Fibroblast of the aortic adventitia (primary cell): Measurements from ENCODE around the gene IL15RA. TPM values are rescaled to one million over a fixed set of nuclear protein-coding genes. Genes with fewer than 3 reads are reported as not detected.
"Not testable (repeated sequence)": the region's sequence is repeated elsewhere in the genome, so short reads cannot be mapped to it uniquely, and the experiment has no call there.

ENCODE experiments used
- DNase-seq: peaks from one replicate; pipeline ENCODE4 v3.0.0-alpha.2; 2010; ENCODE audit warnings: low read depth
- H3K4me3 ChIP-seq: 2 replicates; pipeline ENCODE4 v1.5.1; 2011; ENCODE audit warnings: low read depth, mild to moderate bottlenecking, control low read depth, low read length, moderate library complexity
- total RNA-seq: library from RNA; depleted of rRNA; stranded (reverse); fragments of >200 nt; gene quantifications from 2 replicates; pipeline ENCODE4 v1.2.3, GENCODE V29; 2012; ENCODE audit warnings: low replicate concordance
- TF ChIP-seq, protein P1 (sequence below): IDR thresholded peaks from 2 replicates; pipeline ENCODE4 v1.5.1; 2011; ENCODE audit warnings: mild to moderate bottlenecking, low read length, control low read depth, inconsistent platforms; ENCODE audit not compliant: insufficient read depth

The IL15RA gene
- total RNA-seq, 1 donor, result 5.7 TPM

- DNase-seq, result no peak
- no peak overlapping the region for H3K4me3 ChIP-seq
- TF ChIP-seq, protein P1, sequence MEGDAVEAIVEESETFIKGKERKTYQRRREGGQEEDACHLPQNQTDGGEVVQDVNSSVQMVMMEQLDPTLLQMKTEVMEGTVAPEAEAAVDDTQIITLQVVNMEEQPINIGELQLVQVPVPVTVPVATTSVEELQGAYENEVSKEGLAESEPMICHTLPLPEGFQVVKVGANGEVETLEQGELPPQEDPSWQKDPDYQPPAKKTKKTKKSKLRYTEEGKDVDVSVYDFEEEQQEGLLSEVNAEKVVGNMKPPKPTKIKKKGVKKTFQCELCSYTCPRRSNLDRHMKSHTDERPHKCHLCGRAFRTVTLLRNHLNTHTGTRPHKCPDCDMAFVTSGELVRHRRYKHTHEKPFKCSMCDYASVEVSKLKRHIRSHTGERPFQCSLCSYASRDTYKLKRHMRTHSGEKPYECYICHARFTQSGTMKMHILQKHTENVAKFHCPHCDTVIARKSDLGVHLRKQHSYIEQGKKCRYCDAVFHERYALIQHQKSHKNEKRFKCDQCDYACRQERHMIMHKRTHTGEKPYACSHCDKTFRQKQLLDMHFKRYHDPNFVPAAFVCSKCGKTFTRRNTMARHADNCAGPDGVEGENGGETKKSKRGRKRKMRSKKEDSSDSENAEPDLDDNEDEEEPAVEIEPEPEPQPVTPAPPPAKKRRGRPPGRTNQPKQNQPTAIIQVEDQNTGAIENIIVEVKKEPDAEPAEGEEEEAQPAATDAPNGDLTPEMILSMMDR, result no peak
Measured at GRCh38 chr10:5918763-5919162, 58.6 kb downstream of the IL15RA start.

GRCh38 chr10:5917305-5917704 lies 60.0 kb downstream of the IL15RA start:
- TF ChIP-seq, protein P1, result no peak
- DNase-seq, result no peak
- no peak overlapping the region for H3K4me3 ChIP-seq

DNA sequence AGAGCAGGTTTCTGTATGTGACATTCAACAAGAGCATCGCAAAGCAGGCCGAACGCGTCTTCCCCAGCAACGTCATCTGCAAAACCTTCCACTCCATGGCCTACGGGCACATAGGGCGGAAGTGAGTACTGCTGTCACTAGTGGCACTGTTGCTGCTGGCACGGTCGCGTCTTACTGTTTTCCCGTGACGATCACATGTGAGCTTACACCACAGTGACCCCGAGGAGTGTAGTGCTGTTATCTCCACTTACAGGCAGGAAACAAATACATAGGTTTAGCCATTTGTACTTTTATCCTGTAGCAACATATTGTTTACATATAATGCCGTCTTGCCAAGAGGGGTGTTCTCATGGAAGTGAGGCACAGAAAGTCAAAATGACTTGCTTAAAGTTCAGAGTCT lies 61.9 kb downstream of the IL15RA start:
- no peak for DNase-seq
- no peak overlapping the region for H3K4me3 ChIP-seq
- TF ChIP-seq, protein P1, result no peak

DNA sequence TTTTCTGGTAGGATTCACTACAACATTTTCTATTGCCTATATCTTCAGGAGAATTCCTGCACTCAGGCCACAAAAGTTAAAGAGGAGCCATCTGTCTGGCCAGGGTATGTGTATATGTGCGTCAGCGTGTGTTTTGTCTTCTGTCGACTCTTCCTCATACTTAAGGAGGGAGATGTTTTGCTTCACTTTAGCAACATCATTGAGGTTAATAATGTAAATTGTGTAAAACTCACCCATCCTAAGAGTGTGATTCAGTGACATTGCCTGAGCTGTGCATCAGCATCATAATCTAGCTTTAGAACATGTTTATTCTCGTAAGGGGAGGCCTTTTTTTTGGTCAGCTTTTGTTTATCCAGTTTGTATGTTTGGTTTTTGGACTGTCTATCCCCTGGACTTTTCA lies 63.6 kb downstream of the IL15RA start:
- TF ChIP-seq, protein P1, result no peak
- no peak for DNase-seq

DNA sequence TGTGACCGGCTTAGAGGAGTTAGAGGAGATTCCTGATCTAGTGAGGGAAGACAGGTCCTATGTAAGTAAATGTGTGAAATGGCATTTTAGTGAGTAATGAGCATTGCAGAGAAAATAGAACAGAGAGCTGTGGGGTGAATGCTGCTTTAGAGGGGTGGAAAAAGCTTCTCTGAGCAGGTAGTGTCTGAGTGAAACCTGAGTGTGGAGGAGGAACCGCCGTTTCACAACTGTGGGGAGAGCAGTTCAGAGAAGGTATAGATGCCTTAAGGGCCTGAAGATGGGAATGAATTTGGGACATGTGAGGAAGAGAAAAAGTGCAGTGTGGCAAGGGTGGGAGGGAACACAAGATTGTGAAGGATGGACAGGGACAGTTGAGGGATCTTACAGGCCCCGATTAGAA lies 65.7 kb downstream of the IL15RA start:
- DNase-seq, result no peak
- no peak overlapping the region for H3K4me3 ChIP-seq
- TF ChIP-seq, protein P1, result no peak

More for the DNA sequence above, 63.6 kb downstream of the IL15RA start:
- H3K4me3 ChIP-seq, result no peak overlapping the region

- no peak for DNase-seq
Measured at GRCh38 chr10:5910323-5911100, 66.8 kb downstream of the IL15RA start.

GRCh38 chr10:5908676-5909075 lies 68.7 kb downstream of the IL15RA start:
- DNase-seq, H3K4me3 ChIP-seq: not testable (repeated sequence)

More at GRCh38 chr10:5910323-5911100, 66.8 kb downstream of the IL15RA start:
- H3K4me3 ChIP-seq, result no peak overlapping the region
- TF ChIP-seq, protein P1, result no peak
